Erythroblast (primary cell): Measurements from ENCODE around the gene SLC38A3.

ENCODE experiments used
- GATA1 ChIP-seq: IDR thresholded peaks from 2 replicates; pipeline ENCODE4 v1.6.1; 2011; ENCODE audit warnings: low read depth, mild to moderate bottlenecking, control low read depth, low read length, moderate library complexity
- POLR2A ChIP-seq: IDR thresholded peaks from 2 replicates; pipeline ENCODE4 v1.6.1; 2011; ENCODE audit warnings: mild to moderate bottlenecking, low read length

- TF ChIP-seq POLR2A: no peak
- TF ChIP-seq GATA1: no peak
These were observed 5.7 kb downstream of the SLC38A3 start for GRCh38 chr3:50210510-50211367.
